Activated naive CD4-positive, alpha-beta T cell treated with anti-CD3 and anti-CD28 coated beads, Interleukin-2, amount 50 U/mL, for 16 hours (primary cell): ENCODE measurements around the gene OAF.

Experiments used
- DNase-seq: peaks from one replicate; pipeline ENCODE4 v3.0.0-alpha.2; 2020

Gene OAF

DNA sequence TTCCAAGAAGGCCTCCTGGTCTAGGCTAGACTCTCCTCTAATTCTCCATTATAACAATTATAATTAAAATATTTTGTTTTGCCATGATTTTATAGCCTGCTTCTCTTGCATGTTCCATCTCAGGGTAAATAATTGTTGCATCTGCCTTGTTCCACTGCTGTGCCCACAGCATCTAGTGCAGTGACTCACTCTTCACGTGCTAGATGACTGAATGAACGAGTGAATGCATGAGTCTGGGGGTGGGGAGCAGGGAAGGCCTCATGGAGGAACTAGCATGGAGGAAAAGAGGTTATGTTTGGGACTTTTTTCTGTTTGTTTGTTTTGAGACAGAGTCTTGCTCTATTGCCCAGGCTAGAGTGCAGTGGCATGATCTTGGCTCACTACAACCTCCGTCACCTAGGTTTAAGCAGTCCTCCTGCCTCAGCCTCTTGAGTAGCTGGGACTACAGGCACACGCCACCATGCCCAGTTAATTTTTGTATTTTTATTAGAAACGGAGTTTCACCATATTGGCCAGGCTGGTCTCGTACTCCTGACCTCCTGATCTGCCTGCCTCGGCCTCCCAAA lies 5.2 kb upstream of the OAF start:
- no peak for DNase-seq

GRCh38 chr11:120207512-120207911 lies 3.3 kb upstream of the OAF start:
- no peak for DNase-seq

GRCh38 chr11:120208001-120208441 lies 2.8 kb upstream of the OAF start:
- no peak for DNase-seq

GRCh38 chr11:120208777-120209176 lies 2.1 kb upstream of the OAF start:
- DNase-seq: no peak

- peak; percentile 18 for DNase-seq
Observed at GRCh38 chr11:120209746-120210625, 846 bp upstream of the OAF start.

GRCh38 chr11:120211522-120212258 lies 858 bp downstream of the OAF start:
- no peak for DNase-seq

DNA sequence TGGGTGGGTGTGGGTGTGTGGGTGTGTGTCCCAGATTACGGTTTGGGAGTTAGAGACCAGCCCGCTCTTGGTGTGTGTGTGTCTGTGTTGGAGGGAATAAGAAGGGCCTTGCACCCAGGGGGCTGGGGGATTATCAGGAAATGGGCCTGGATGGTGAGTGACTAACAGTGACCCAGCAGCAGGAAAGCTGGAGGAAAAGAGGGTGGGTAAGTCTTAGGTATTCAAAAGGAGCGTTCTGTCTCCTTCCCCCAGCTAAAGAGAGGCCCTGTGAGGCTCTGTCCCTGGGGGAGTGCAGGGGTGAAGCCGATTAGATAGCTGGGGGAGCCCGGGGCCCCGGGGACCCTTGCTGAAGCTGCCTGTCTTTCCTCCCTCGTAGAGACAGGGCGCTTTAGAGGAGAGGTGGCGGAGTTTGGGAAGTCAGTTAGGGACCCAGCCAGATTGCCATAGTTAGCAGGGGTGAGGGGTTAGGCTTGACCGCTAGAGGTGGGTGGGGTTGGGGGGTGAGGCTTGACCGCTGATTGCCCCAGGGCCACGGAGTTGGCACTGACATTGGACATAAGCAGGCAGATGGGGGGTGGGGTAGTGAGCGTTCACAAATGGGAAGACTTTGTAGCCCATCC lies 1.5 kb downstream of the OAF start:
- no peak for DNase-seq

- no peak for DNase-seq
Observed at GRCh38 chr11:120212926-120213325, 2.1 kb downstream of the OAF start.

GRCh38 chr11:120214581-120214980 lies 3.7 kb downstream of the OAF start:
- DNase-seq: no peak

GRCh38 chr11:120215634-120216033 lies 4.8 kb downstream of the OAF start:
- no peak for DNase-seq

GRCh38 chr11:120216426-120217102 lies 5.7 kb downstream of the OAF start:
- DNase-seq: no peak

DNA sequence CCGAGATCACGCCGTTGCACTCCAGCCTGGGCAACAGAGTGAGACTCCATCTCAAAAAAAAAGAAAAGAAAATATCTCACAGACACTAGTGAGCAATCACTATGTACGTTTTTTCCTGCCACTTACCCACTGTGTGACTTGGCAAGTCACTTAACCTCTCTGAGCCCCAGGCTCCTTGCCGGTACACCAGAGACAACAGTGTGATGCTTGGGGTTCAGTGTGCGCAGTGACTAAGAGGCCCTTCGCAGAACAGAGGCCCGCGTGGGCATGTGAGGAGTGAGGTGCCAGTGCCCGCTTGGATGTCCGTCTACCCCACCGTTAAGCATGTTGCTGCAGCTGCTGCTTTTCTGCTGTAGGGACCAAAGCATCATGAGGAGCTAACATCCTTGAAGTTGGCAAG lies 6.7 kb downstream of the OAF start:
- DNase-seq: no peak

- DNase-seq: no peak
Observed at GRCh38 chr11:120217941-120218694, 7.3 kb downstream of the OAF start.

DNA sequence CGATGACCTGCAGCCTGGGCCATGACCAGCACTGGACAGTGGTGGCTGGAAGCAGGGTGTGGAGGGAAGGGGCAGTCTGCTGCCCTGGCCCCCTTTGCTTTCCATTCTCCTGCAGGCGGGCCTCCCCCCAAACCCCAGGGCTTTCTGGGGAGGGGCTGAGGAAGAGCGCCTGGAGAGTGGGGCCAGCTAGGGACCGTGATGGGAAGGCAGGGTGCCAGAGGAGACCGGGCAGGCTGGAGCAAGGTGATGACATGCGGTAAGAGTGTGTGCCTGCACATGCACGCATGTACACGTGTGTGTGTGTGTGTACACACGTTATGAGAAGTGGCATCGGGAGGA lies 7.8 kb downstream of the OAF start:
- DNase-seq: no peak

DNA sequence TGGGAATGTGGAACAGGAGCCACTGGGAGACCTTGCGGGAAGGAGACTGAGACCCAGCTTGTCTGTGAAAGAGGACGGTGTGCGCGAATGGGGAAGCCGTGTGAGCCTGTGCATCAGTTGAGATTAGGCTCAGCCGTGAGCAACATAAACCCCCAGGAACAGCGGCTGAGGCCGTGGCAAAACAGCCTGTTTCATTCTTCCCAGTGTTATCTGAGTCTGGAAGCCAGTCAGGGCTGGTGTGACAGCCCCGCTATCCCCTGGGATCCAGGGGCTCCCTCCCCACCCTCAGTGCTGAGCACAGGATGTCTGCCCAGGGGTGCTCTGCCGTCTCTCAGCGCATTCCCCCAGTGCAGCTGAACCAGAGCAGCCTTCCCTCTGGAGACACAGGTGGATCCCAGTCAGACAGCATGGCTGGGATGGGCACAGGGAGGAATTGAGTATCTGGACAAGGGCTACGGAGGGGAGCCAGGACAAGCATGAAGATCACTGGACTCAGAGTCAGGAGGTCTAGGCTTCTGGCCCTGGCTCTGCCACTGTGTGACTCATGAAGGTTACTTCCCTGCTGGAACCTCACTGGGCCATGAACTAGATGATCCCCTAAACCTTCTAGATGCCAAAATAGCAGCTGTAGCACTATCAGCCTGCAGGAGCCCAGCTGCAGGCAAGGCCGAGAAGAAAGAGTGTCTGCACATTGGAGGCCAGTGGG lies 8.6 kb downstream of the OAF start:
- DNase-seq: no peak

DNA sequence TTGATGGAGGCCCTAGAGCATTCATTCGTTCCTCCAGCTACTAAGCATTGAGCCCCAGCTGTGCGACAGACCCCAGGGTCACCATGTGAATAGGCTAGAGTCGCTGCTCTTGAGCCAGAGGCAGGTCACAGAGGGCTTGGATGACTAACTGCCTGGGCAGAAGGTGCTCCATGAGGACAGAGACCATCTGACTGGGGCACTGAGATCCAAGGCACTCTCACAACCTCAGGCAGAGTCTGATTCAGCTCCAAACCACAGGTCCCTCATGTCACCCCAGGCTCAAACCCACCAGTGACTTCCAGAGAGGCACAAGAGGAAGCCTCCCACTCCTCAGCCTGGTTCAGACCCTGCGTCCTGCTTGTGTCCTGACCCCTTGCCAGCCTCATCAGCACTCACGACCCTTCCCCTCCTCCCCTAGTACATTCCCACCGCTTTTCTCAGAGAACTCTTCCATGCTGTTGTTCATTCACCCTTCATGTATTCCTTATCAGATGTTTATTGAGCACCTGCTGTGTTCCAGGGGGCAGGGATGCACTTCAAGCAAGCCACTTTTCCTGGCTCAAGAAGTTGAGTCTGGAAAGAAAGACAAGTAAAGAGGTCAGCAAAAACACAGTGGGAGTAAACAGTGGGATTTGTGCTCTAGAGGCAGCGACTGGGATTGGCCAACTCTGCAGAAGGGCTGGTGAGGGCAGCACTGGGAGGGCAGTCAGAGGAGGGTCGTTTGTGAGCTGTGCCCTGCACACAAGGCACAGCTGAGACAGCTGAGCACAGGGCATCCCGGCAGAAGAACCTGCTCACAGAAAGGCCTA lies 9.3 kb downstream of the OAF start:
- DNase-seq: no peak

GRCh38 chr11:120220747-120221037 lies 9.9 kb downstream of the OAF start:
- DNase-seq: no peak

DNA sequence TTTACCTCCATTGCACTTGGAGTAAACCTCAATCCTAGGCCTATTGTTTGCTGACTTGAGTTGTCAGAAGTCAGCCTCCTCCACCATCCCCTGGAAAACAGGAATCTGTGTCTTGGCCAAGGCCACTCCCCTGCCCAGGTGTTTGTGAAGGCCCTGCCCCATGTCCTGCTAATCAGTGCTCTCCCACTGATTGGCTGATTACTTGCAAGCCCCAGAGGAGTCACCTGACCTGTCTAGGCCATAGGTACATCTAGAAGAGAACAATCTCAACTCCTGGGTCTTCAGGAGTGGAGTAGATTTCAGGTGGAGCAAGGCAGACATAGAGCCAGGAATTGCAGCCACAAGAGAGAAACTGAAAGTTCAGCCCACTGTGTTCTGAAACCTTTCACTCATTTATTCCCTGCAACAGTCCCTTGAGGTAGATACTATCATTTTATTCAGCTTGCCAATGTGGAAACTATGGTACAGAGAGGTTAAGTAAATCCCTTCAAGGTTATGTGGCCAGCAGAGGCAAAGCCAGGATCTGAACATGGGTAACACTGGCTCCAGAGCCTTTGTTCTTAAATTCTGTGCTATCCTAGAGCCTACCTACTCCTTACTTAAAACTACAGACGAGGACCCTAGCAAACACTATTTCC lies 10.4 kb downstream of the OAF start:
- DNase-seq: no peak

DNA sequence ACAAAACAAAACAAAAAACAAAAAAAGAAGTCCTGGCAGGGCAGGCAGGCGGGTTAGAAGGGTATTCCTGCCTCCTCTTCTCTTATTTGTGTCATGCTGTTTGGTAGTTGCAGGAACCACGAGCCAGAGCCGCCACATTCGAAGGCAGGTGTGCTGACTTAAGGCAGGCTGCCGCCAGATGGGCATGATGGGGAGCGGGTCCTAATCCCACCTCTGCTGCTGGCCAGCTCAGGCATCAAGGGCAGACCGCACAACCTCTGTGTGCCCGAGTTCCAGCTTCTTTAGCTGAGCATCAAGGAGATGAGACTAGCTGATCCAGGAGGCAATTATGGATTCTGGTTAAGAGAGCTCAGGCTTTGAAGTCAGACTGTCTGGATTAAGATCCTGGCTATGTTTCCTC lies 12.1 kb downstream of the OAF start:
- DNase-seq: no peak

- DNase-seq: no peak
Observed at GRCh38 chr11:120223793-120224192, 13.0 kb downstream of the OAF start.
